ENCODE data around the gene RAPGEF2.

DNA sequence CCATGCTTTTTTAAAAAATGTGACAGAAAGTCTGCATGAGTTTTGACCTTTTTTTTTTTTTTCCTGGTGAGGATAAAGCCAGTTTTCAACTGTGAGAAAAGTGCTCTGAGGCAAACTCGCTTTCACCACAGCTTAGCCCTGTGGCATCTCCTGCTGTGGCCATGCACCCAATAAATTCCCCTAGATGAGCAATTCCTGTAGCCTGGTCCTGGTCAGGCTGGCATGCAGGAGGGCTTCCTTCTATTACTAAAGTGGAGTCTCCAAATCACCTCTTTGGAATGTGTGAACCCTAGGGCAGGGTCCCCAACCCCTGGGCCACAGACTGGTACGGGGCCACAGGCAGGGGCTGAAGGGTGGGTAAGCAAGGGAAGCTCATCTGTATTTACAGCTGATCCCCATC is 265.4 kb downstream of the RAPGEF2 start:
- no peak for TF ChIP-seq CTCF (IDR thresholded peaks at IDR 0.05; ENCODE audit: extremely low read depth in 1 of 2, insufficient read depth in 1 of 2, low read depth in 1 of 2, low read length in 2 of 2)
- no peak for TF ChIP-seq POLR2A (IDR thresholded peaks at IDR 0.05; ENCODE audit: low read depth, low read length)
- TF ChIP-seq POLR2AphosphoS5 (IDR thresholded peaks at IDR 0.05; ENCODE audit: insufficient read depth, low read depth, low read length), result no peak
- no peak for TF ChIP-seq JUN (IDR thresholded peaks at IDR 0.05; ENCODE audit: borderline replicate concordance, insufficient read depth, insufficient read length, low read depth)
- TF ChIP-seq GATA2 (IDR thresholded peaks at IDR 0.05; ENCODE audit: insufficient read depth, insufficient read length, low read depth, low read length), result no peak
- no peak for TF ChIP-seq EZH2 (IDR thresholded peaks at IDR 0.05; ENCODE audit: borderline replicate concordance, low read depth, low read length, severe bottlenecking)
- no peak for TF ChIP-seq MYC (IDR thresholded peaks at IDR 0.05; ENCODE audit: low read depth, low read length)
